Activated T-helper 17 cell treated with anti-CD3 and anti-CD28 coated beads, Interleukin-2, amount 50 U/mL, for 72 hours (primary cell): ENCODE data around the gene BRD7. TPM values are rescaled to one million over a fixed set of nuclear protein-coding genes. Genes with fewer than 3 reads are reported as not detected.

ENCODE experiments used
- ATAC-seq: fragments of 150-1000 bp; cut with Tn5 transposase; replicated peaks from 2 replicates; pipeline ENCODE4 v1.10.0; 2021; ENCODE audit warnings: mild to moderate bottlenecking, moderate library complexity
- H3K27ac Mint-ChIP-seq: one replicate; pipeline ENCODE4 v1.8.0; 2022; ENCODE audit warnings: mixed read lengths
- H3K27me3 Mint-ChIP-seq: one replicate; pipeline ENCODE4 v1.8.0; 2022; ENCODE audit warnings: mixed read lengths
- H3K36me3 Mint-ChIP-seq: one replicate; pipeline ENCODE4 v1.8.0; 2022; ENCODE audit warnings: low read depth, mild to moderate bottlenecking, mixed read lengths
- H3K4me1 Mint-ChIP-seq: one replicate; pipeline ENCODE4 v1.8.0; 2022; ENCODE audit warnings: mixed read lengths
- H3K4me3 Mint-ChIP-seq: one replicate; pipeline ENCODE4 v1.8.0; 2022; ENCODE audit warnings: mild to moderate bottlenecking, mixed read lengths
- H3K9me3 Mint-ChIP-seq: one replicate; pipeline ENCODE4 v1.8.0; 2022; ENCODE audit warnings: mixed read lengths
- total RNA-seq, 2 donors: library from RNA; stranded (reverse); gene quantifications; one replicate each; pipeline ENCODE4 v1.2.3, GENCODE V29; 2022

The BRD7 gene
- total RNA-seq, 2 donors from 2014 or later, result 53.5 to 63.9 TPM

- peak; percentile 69 for ATAC-seq
- peaks cover 17% of the 10 kb centered on the region for H3K4me1 Mint-ChIP-seq
These were observed 27.2 kb upstream of the BRD7 start for GRCh38 chr16:50395763-50396710.

GRCh38 chr16:50393858-50394802, 25.3 kb upstream of the BRD7 start:
- no peaks in the 10 kb centered on the region for H3K9me3 Mint-ChIP-seq
- no peak for ATAC-seq
- no peak overlapping the region for H3K27ac Mint-ChIP-seq
- peaks cover 17% of the 10 kb centered on the region for H3K4me1 Mint-ChIP-seq
- H3K27me3 Mint-ChIP-seq, result no peaks in the 10 kb centered on the region
- H3K4me3 Mint-ChIP-seq, result no peak overlapping the region
- no peaks in the 10 kb centered on the region for H3K36me3 Mint-ChIP-seq

More at GRCh38 chr16:50395763-50396710, 27.2 kb upstream of the BRD7 start:
- Mint-ChIP-seq H3K4me3 (peak overlapping the region; percentile 19), H3K27me3 (no peaks in the 10 kb centered on the region), H3K27ac (peak overlapping the region; percentile 43), H3K9me3 (no peaks in the 10 kb centered on the region), H3K36me3 (no peaks in the 10 kb centered on the region)

- H3K4me1 Mint-ChIP-seq, result peaks cover 17% of the 10 kb centered on the region
- H3K27ac Mint-ChIP-seq, result no peak overlapping the region
- H3K36me3 Mint-ChIP-seq, result no peaks in the 10 kb centered on the region
- no peaks in the 10 kb centered on the region for H3K9me3 Mint-ChIP-seq
- no peak overlapping the region for H3K4me3 Mint-ChIP-seq
- H3K27me3 Mint-ChIP-seq, result no peaks in the 10 kb centered on the region
- ATAC-seq, result no peak
These were observed 24.6 kb upstream of the BRD7 start for GRCh38 chr16:50393416-50393815.

GRCh38 chr16:50390914-50391716, 22.3 kb upstream of the BRD7 start:
- ATAC-seq, result no peak
- H3K4me3 Mint-ChIP-seq, result no peak overlapping the region
- H3K36me3 Mint-ChIP-seq, result no peaks in the 10 kb centered on the region
- H3K4me1 Mint-ChIP-seq, result peaks cover 11% of the 10 kb centered on the region
- H3K9me3 Mint-ChIP-seq, result no peaks in the 10 kb centered on the region
- no peaks in the 10 kb centered on the region for H3K27me3 Mint-ChIP-seq
- H3K27ac Mint-ChIP-seq, result no peak overlapping the region

GRCh38 chr16:50390371-50390771, 21.6 kb upstream of the BRD7 start:
- Mint-ChIP-seq H3K27me3 (no peaks in the 10 kb centered on the region), H3K36me3 (no peaks in the 10 kb centered on the region), H3K4me1 (peaks cover 6% of the 10 kb centered on the region), H3K4me3 (no peak overlapping the region), H3K27ac (no peak overlapping the region), H3K9me3 (no peaks in the 10 kb centered on the region)
- no peak for ATAC-seq

- no peak overlapping the region for H3K4me3 Mint-ChIP-seq
These were observed 21.1 kb upstream of the BRD7 start for GRCh38 chr16:50389900-50390299.

GRCh38 chr16:50388496-50388895, 19.7 kb upstream of the BRD7 start:
- Mint-ChIP-seq H3K9me3 (no peaks in the 10 kb centered on the region), H3K4me3 (no peak overlapping the region), H3K4me1 (no peaks in the 10 kb centered on the region), H3K36me3 (no peaks in the 10 kb centered on the region), H3K27ac (peak overlapping the region; percentile 65), H3K27me3 (no peaks in the 10 kb centered on the region)
- no peak for ATAC-seq

More at GRCh38 chr16:50389900-50390299, 21.1 kb upstream of the BRD7 start:
- H3K27me3 Mint-ChIP-seq, result no peaks in the 10 kb centered on the region
- H3K4me1 Mint-ChIP-seq, result peaks cover under 1% of the 10 kb centered on the region
- H3K9me3 Mint-ChIP-seq, result no peaks in the 10 kb centered on the region
- ATAC-seq, result no peak
- no peaks in the 10 kb centered on the region for H3K36me3 Mint-ChIP-seq
- H3K27ac Mint-ChIP-seq, result no peak overlapping the region

- ATAC-seq, result no peak
- Mint-ChIP-seq H3K27me3 (no peaks in the 10 kb centered on the region), H3K36me3 (no peaks in the 10 kb centered on the region), H3K27ac (no peak overlapping the region), H3K4me3 (no peak overlapping the region), H3K4me1 (no peaks in the 10 kb centered on the region), H3K9me3 (no peaks in the 10 kb centered on the region)
These were observed 18.0 kb upstream of the BRD7 start for GRCh38 chr16:50386774-50387173.

GRCh38 chr16:50386139-50386538, 17.4 kb upstream of the BRD7 start:
- Mint-ChIP-seq H3K4me1 (no peaks in the 10 kb centered on the region), H3K27me3 (no peaks in the 10 kb centered on the region), H3K36me3 (no peaks in the 10 kb centered on the region), H3K4me3 (no peak overlapping the region), H3K27ac (no peak overlapping the region), H3K9me3 (no peaks in the 10 kb centered on the region)
- ATAC-seq, result peak; percentile 18

- Mint-ChIP-seq H3K27ac (no peak overlapping the region), H3K4me1 (no peaks in the 10 kb centered on the region), H3K4me3 (no peak overlapping the region), H3K9me3 (no peaks in the 10 kb centered on the region), H3K27me3 (no peaks in the 10 kb centered on the region), H3K36me3 (no peaks in the 10 kb centered on the region)
- ATAC-seq, result no peak
These were observed 15.8 kb upstream of the BRD7 start for GRCh38 chr16:50384500-50385135.

- no peak overlapping the region for H3K27ac Mint-ChIP-seq
- H3K4me3 Mint-ChIP-seq, result no peak overlapping the region
- ATAC-seq, result peak; percentile 32
- no peaks in the 10 kb centered on the region for H3K9me3 Mint-ChIP-seq
- H3K36me3 Mint-ChIP-seq, result no peaks in the 10 kb centered on the region
- no peaks in the 10 kb centered on the region for H3K4me1 Mint-ChIP-seq
- H3K27me3 Mint-ChIP-seq, result peaks cover 3% of the 10 kb centered on the region
These were observed 13.1 kb upstream of the BRD7 start for GRCh38 chr16:50381679-50382440.

GRCh38 chr16:50378417-50378816, 9.6 kb upstream of the BRD7 start:
- Mint-ChIP-seq H3K27ac (no peak overlapping the region), H3K4me1 (no peaks in the 10 kb centered on the region), H3K4me3 (no peak overlapping the region), H3K27me3 (peaks cover 12% of the 10 kb centered on the region), H3K36me3 (no peaks in the 10 kb centered on the region), H3K9me3 (no peaks in the 10 kb centered on the region)
- no peak for ATAC-seq

GRCh38 chr16:50377001-50377400, 8.2 kb upstream of the BRD7 start:
- H3K4me3 Mint-ChIP-seq, result no peak overlapping the region
- no peaks in the 10 kb centered on the region for H3K4me1 Mint-ChIP-seq
- H3K9me3 Mint-ChIP-seq, result no peaks in the 10 kb centered on the region
- H3K36me3 Mint-ChIP-seq, result no peaks in the 10 kb centered on the region
- H3K27ac Mint-ChIP-seq, result no peak overlapping the region
- peaks cover 12% of the 10 kb centered on the region for H3K27me3 Mint-ChIP-seq
- no peak for ATAC-seq
